ENCODE results near the gene L1CAM. TPM values are rescaled to one million over a fixed set of nuclear protein-coding genes. Genes with fewer than 3 reads are reported as not detected.

L1CAM gene
- total RNA-seq, 1 donor from 2014 or later = 101 TPM

GRCh38 chrX:153866302-153867019, 19.5 kb downstream of the L1CAM start:
- DNase-seq (ENCODE audit: low spot score in 2 of 2) (peak in 1 of 2 donors; percentile 12), FAIRE-seq (no peak)

GRCh38 chrX:153865685-153866084, 20.3 kb downstream of the L1CAM start:
- FAIRE-seq (no peak), DNase-seq (ENCODE audit: low spot score in 2 of 2) (no peak)

- DNase-seq (ENCODE audit: low spot score in 2 of 2) (no peak), FAIRE-seq (no peak)
These were observed 20.7 kb downstream of the L1CAM start for GRCh38 chrX:153865321-153865580.

GRCh38 chrX:153864561-153865320, 21.2 kb downstream of the L1CAM start:
- FAIRE-seq (no peak), DNase-seq (ENCODE audit: low spot score in 2 of 2) (peak in 1 of 2 donors; percentile 16)

GRCh38 chrX:153864101-153864500, 21.9 kb downstream of the L1CAM start:
- FAIRE-seq (no peak), DNase-seq (ENCODE audit: low spot score in 2 of 2) (no peak)

- DNase-seq (ENCODE audit: low spot score in 2 of 2) (peak in 1 of 2 donors; percentile 12), FAIRE-seq (no peak)
These were observed 22.6 kb downstream of the L1CAM start for GRCh38 chrX:153863251-153863991.

- FAIRE-seq (no peak), DNase-seq (ENCODE audit: low spot score in 2 of 2) (peak in 1 of 2 donors; percentile 10)
These were observed 23.4 kb downstream of the L1CAM start for GRCh38 chrX:153862369-153863250.

GRCh38 chrX:153861733-153862310, 24.2 kb downstream of the L1CAM start:
- peak in 1 of 2 donors; percentile 7 for DNase-seq (ENCODE audit: low spot score in 2 of 2)
- no peak for FAIRE-seq

- DNase-seq (ENCODE audit: low spot score in 2 of 2) (no peak), FAIRE-seq (no peak)
These were observed 24.8 kb downstream of the L1CAM start for GRCh38 chrX:153861151-153861550.

- FAIRE-seq = no peak
These were observed 28.5 kb downstream of the L1CAM start for GRCh38 chrX:153857348-153857903.

GRCh38 chrX:153854702-153855101, 31.3 kb downstream of the L1CAM start:
- FAIRE-seq = no peak

More at GRCh38 chrX:153857348-153857903, 28.5 kb downstream of the L1CAM start:
- DNase-seq (ENCODE audit: low spot score in 2 of 2) = no peak

GRCh38 chrX:153853902-153854267, 32.1 kb downstream of the L1CAM start:
- FAIRE-seq (no peak), DNase-seq (ENCODE audit: low spot score in 2 of 2) (no peak)

More at GRCh38 chrX:153854702-153855101, 31.3 kb downstream of the L1CAM start:
- DNase-seq (ENCODE audit: low spot score in 2 of 2) = no peak

- DNase-seq (ENCODE audit: low spot score in 2 of 2) (no peak), FAIRE-seq (no peak)
These were observed 32.6 kb downstream of the L1CAM start for GRCh38 chrX:153853180-153853901.

GRCh38 chrX:153851981-153852380, 34.0 kb downstream of the L1CAM start:
- FAIRE-seq = no peak
- DNase-seq (ENCODE audit: low spot score in 2 of 2) = no peak

GRCh38 chrX:153848325-153848724, 37.6 kb downstream of the L1CAM start:
- FAIRE-seq (no peak), DNase-seq (ENCODE audit: low spot score in 2 of 2) (no peak)

- DNase-seq (ENCODE audit: low spot score in 2 of 2) (no peak), FAIRE-seq (no peak)
These were observed 40.1 kb downstream of the L1CAM start for GRCh38 chrX:153845842-153846241.

GRCh38 chrX:153845195-153845594, 40.8 kb downstream of the L1CAM start:
- FAIRE-seq (no peak), DNase-seq (ENCODE audit: low spot score in 2 of 2) (no peak)

- no peak for DNase-seq (ENCODE audit: low spot score in 2 of 2)
- no peak for FAIRE-seq
These were observed 41.4 kb downstream of the L1CAM start for GRCh38 chrX:153844509-153845082.

- DNase-seq (ENCODE audit: low spot score in 2 of 2) = no peak
- no peak for FAIRE-seq
These were observed 49.1 kb downstream of the L1CAM start for GRCh38 chrX:153836921-153837320.
